SK-N-SH (cell line): ENCODE data around the gene APEX2. TPM values are rescaled to one million over a fixed set of nuclear protein-coding genes. Genes with fewer than 3 reads are reported as not detected.

Experiments
- CTCF ChIA-PET: fragments of 300-600, 350-600 bp; formaldehyde crosslinking; extraction: SDS; loops from one replicate; lab custom pipeline; 2021; lab: Yijun Ruan, JAX
- POLR2A ChIA-PET: fragments of 350-600 bp; sonication (Branson Sonifier 250); formaldehyde crosslinking; extraction: SDS; loops from one replicate; lab custom pipeline; 2020; ENCODE audit warnings: antibody characterized with exemption, inconsistent platforms; lab: Yijun Ruan, JAX
- DNase-seq: peaks from one replicate; pipeline ENCODE4 v3.0.0; 2012
- H2AFZ ChIP-seq: fragments of 200-600 bp; sonication (generic); 2 replicates; pipeline ENCODE4 v1.8.1; 2016; ENCODE audit warnings: antibody characterized with exemption, mild to moderate bottlenecking, low read depth
- H3F3A ChIP-seq: fragments of 200-600 bp; sonication (generic); replicated peaks from 2 replicates; pipeline ENCODE3; 2016; ENCODE audit warnings: antibody characterized with exemption, mild to moderate bottlenecking; ENCODE audit not compliant: insufficient read depth
- H3K27ac ChIP-seq, 2 experiments: fragments of 200-500 bp in 1 of 2; fragments of 200-600 bp in 1 of 2; sonication (Bioruptor generic) in 1 of 2; sonication (generic), shearing (Covaris generic) in 1 of 2; 2 replicates each; pipeline versions ENCODE4 v1.5.1 to v1.6.1; 2014 to 2016; ENCODE audit warnings: low read depth in 2 of 2, inconsistent platforms in 1 of 2, low read length in 1 of 2, mild to moderate bottlenecking in 1 of 2, mixed read lengths in 1 of 2
- H3K27me3 ChIP-seq: fragments of 200-600 bp; sonication (generic), shearing (Covaris generic); 2 replicates; pipeline ENCODE4 v1.6.1; 2016; ENCODE audit warnings: mixed run types; ENCODE audit not compliant: insufficient read depth
- H3K36me3 ChIP-seq, 2 experiments: fragments of 200-500 bp in 1 of 2; fragments of 200-600 bp in 1 of 2; sonication (Bioruptor generic) in 1 of 2; sonication (generic) in 1 of 2; replicated peaks in 1 of 2; 2 replicates each; pipeline versions ENCODE3 to v1.5.1; 2014 to 2016; ENCODE audit warnings: low read length in 1 of 2, mild to moderate bottlenecking in 1 of 2; ENCODE audit not compliant: insufficient read depth in 2 of 2, control insufficient read depth in 1 of 2
- H3K4me1 ChIP-seq, 2 experiments: fragments of 200-500 bp in 1 of 2; fragments of 200-600 bp in 1 of 2; sonication (Bioruptor generic) in 1 of 2; sonication (generic), shearing (Covaris generic) in 1 of 2; 2 replicates each; pipeline versions ENCODE4 v1.5.1 to v1.6.1; 2014 to 2016; ENCODE audit warnings: low read depth in 1 of 2, low read length in 1 of 2, mixed run types in 1 of 2; ENCODE audit not compliant: insufficient read depth in 2 of 2, control insufficient read depth in 1 of 2
- H3K4me2 ChIP-seq: fragments of 200-600 bp; sonication (generic), shearing (Covaris generic); 2 replicates; pipeline ENCODE4 v1.6.1; 2017; ENCODE audit warnings: mixed run types
- H3K4me3 ChIP-seq, 2 experiments: fragments of 200-500 bp in 1 of 2; fragments of 200-600 bp in 1 of 2; sonication (Bioruptor generic) in 1 of 2; sonication (generic), shearing (Covaris generic) in 1 of 2; 2 replicates each; pipeline versions ENCODE4 v1.5.1 to v1.8.1; 2014 to 2016; ENCODE audit warnings: low read depth in 2 of 2, inconsistent platforms in 1 of 2, low read length in 1 of 2, mild to moderate bottlenecking in 1 of 2, mixed read lengths in 1 of 2, moderate library complexity in 1 of 2
- H3K79me2 ChIP-seq: fragments of 200-600 bp; sonication (generic); 2 replicates; pipeline ENCODE4 v1.8.1; 2017; ENCODE audit warnings: mild to moderate bottlenecking; ENCODE audit not compliant: insufficient read depth
- H3K9ac ChIP-seq: fragments of 200-600 bp; sonication (generic); 2 replicates; pipeline ENCODE4 v1.6.1; 2017; ENCODE audit warnings: mixed run types
- H3K9me2 ChIP-seq: fragments of 200-600 bp; sonication (generic); 2 replicates; pipeline ENCODE4 v1.6.1; 2017; ENCODE audit warnings: mixed run types
- H3K9me3 ChIP-seq: fragments of 200-600 bp; sonication (generic); 2 replicates; pipeline ENCODE4 v1.6.1; 2017; ENCODE audit warnings: mixed run types, mild to moderate bottlenecking, moderate library complexity
- H4K20me1 ChIP-seq: fragments of 200-600 bp; sonication (generic); 2 replicates; pipeline ENCODE4 v1.6.1; 2017; ENCODE audit warnings: mild to moderate bottlenecking, mixed run types; ENCODE audit not compliant: insufficient read depth
- CHD2 ChIP-seq: fragments of 150-350 bp; IDR thresholded peaks from 2 replicates; pipeline ENCODE4 v1.6.1; 2018; ENCODE audit warnings: low read length; ENCODE audit not compliant: partially characterized antibody
- CTCF ChIP-seq: fragments of 200-600 bp; sonication (generic); IDR thresholded peaks from 2 replicates; pipeline ENCODE4 v1.6.1; 2017; ENCODE audit warnings: antibody characterized with exemption, mild to moderate bottlenecking, moderate library complexity
- EP300 ChIP-seq, 2 experiments: IDR thresholded peaks; 2 replicates each; pipeline versions ENCODE4 v1.4.0 to v1.6.1; 2012; ENCODE audit warnings: borderline replicate concordance in 1 of 2, low read depth in 1 of 2, low read length in 1 of 2
- EZH2phosphoT487 ChIP-seq: fragments of 200-600 bp; sonication (generic); IDR thresholded peaks from 2 replicates; pipeline ENCODE4 v1.6.1; 2017; ENCODE audit warnings: low read depth, mixed run types, mild to moderate bottlenecking, antibody characterized with exemption, moderate library complexity, borderline replicate concordance
- FOXJ3 ChIP-seq: sonication (generic); formaldehyde crosslinking; IDR thresholded peaks from 2 replicates; pipeline ENCODE4 v1.5.1; 2020; ENCODE audit warnings: mild to moderate bottlenecking, missing genetic modification reagents
- FOXM1 ChIP-seq: IDR thresholded peaks from 2 replicates; pipeline ENCODE4 v1.4.0; 2012; ENCODE audit warnings: low read depth, mild to moderate bottlenecking
- GATA2 ChIP-seq: sonication (generic); formaldehyde crosslinking; IDR thresholded peaks from 2 replicates; pipeline ENCODE4 v1.5.0; 2020; ENCODE audit warnings: mild to moderate bottlenecking, missing genetic modification reagents
- JUND ChIP-seq: IDR thresholded peaks from 2 replicates; pipeline ENCODE4 v1.4.0; 2012
- MEF2A ChIP-seq: IDR thresholded peaks from 2 replicates; pipeline ENCODE4 v1.4.0; 2012; ENCODE audit warnings: low read depth, borderline replicate concordance
- NRF1 ChIP-seq: IDR thresholded peaks from 2 replicates; pipeline ENCODE4 v1.6.1; 2012; ENCODE audit warnings: low read depth, mild to moderate bottlenecking, low read length
- PBX3 ChIP-seq: IDR thresholded peaks from 2 replicates; pipeline ENCODE4; 2012
- POLR2AphosphoS5 ChIP-seq: IDR thresholded peaks from 2 replicates; pipeline ENCODE4 v1.6.1; 2012; ENCODE audit warnings: low read depth, low read length
- RAD21 ChIP-seq: IDR thresholded peaks from 2 replicates; pipeline ENCODE4 v1.6.1; 2012; ENCODE audit warnings: mild to moderate bottlenecking, low read length
- RCOR1 ChIP-seq: fragments of 150-350 bp; IDR thresholded peaks from 2 replicates; pipeline ENCODE4 v1.6.1; 2017; ENCODE audit warnings: antibody characterized with exemption, low read length
- RFX5 ChIP-seq: IDR thresholded peaks from 2 replicates; pipeline ENCODE4 v1.6.1; 2012; ENCODE audit warnings: mild to moderate bottlenecking, improper control_type of control experiment, low read length
- RXRA ChIP-seq: IDR thresholded peaks from 2 replicates; pipeline ENCODE4 v1.4.0; 2012; ENCODE audit warnings: low read depth, mild to moderate bottlenecking, borderline replicate concordance
- SIN3A ChIP-seq: IDR thresholded peaks from 2 replicates; pipeline ENCODE4 v1.6.1; 2012; ENCODE audit warnings: low read depth, mild to moderate bottlenecking, low read length, moderate library complexity, borderline replicate concordance
- WGBS: methylation state at CpG from one replicate; pipeline ENCODE4 v1.1.6; 2017; ENCODE audit warnings: low lambda C conversion rate; 5-methylcytosine and 5-hydroxymethylcytosine counted together
- polyA plus RNA-seq, 3 experiments: library from polyadenylated mRNA; depleted of rRNA; stranded (reverse); fragments of >200 nt; gene quantifications; 2 replicates each; pipeline ENCODE4 v1.2.3, GENCODE V29; 2012
- TF ChIP-seq, protein P1 (sequence below): IDR thresholded peaks from 2 replicates; pipeline ENCODE4 v1.4.0; 2012; ENCODE audit warnings: low read depth, borderline replicate concordance
- TF ChIP-seq, protein P2 (sequence below): fragments of 150-350 bp; IDR thresholded peaks from 2 replicates; pipeline ENCODE4 v1.6.1; 2017; ENCODE audit warnings: antibody characterized with exemption, low read length, low read depth, borderline replicate concordance

Gene APEX2
- polyA plus RNA-seq, 1 of the 3 experiments (the other 2 are of a cell fraction), result 23.5 TPM

GRCh38 chrX:54992911-54993622 is 7.1 kb upstream of the APEX2 start:
- CTCF ChIA-PET, result no interaction called here
- Histone ChIP-seq H3K27ac (no peak overlapping the region), H3K4me1 (no peaks in the 10 kb centered on the region), H3F3A (peaks cover 3% of the 10 kb centered on the region), H3K4me2 (no peak overlapping the region), H3K27me3 (peaks cover 19% of the 10 kb centered on the region; the same call in 1 of the 2 replicates), H3K36me3 (no peaks in the 10 kb centered on the region), H3K4me3 (no peak overlapping the region), H3K9me3 (no peaks in the 10 kb centered on the region), H3K9ac (no peak overlapping the region), H4K20me1 (no peaks in the 10 kb centered on the region), H3K9me2 (no peaks in the 10 kb centered on the region), H2AFZ (no peak overlapping the region), H3K79me2 (no peaks in the 10 kb centered on the region)
- no peak for DNase-seq
- TF ChIP-seq RFX5 (no peak), CHD2 (no peak)
- WGBS, result 59% methylated on average over 1 of the region's 1 CpG
- POLR2A ChIA-PET, result interaction anchor here (0.5 kb wide), 1 partner anchor 69 kb away, joined by 3 read pairs; no protein-coding TSS in a partner anchor

GRCh38 chrX:54994099-54994498 is 6.1 kb upstream of the APEX2 start, which contains the start of gene PFKFB1:
Gene PFKFB1, minus strand, starts transcription at chrX:54994188. Its CDS starts 181 bp downstream, at chrX:54994007.
- Histone ChIP-seq H3K27ac (no peak within 1 kb of the TSS), H2AFZ (no peak within 1 kb of the TSS), H3K36me3 (no peaks in the 10 kb centered on the region), H3K9me2 (no peaks in the 10 kb centered on the region), H4K20me1 (no peaks in the 10 kb centered on the region), H3K9me3 (no peaks in the 10 kb centered on the region), H3K4me2 (no peak within 1 kb of the TSS), H3K79me2 (no peaks in the 10 kb centered on the region), H3K27me3 (peaks cover 19% of the 10 kb centered on the region; the same call in 1 of the 2 replicates), H3K4me1 (no peaks in the 10 kb centered on the region), H3F3A (peaks cover 3% of the 10 kb centered on the region), H3K4me3 (no peak within 1 kb of the TSS), H3K9ac (no peak within 1 kb of the TSS)
- no peak for DNase-seq
- WGBS, result 31% methylated on average over 2 of the region's 2 CpGs
- TF ChIP-seq GATA2 (CRISPR knock-in tag) (no peak), RCOR1 (no peak), JUND (no peak), RAD21 (no peak), EZH2phosphoT487 (no peak), SIN3A (no peak), FOXM1 (no peak), PBX3 (no peak), CHD2 (no peak), CTCF (no peak), RXRA (no peak), FOXJ3 (CRISPR knock-in tag) (no peak), RFX5 (no peak), NRF1 (no peak), POLR2AphosphoS5 (no peak), EP300 (IDR thresholded peaks at IDR 0.05; ENCODE audit: borderline replicate concordance in 1 of 2, low read depth in 1 of 2, low read length in 1 of 2) (no peak), MEF2A (no peak)
- TF ChIP-seq, protein P1, sequence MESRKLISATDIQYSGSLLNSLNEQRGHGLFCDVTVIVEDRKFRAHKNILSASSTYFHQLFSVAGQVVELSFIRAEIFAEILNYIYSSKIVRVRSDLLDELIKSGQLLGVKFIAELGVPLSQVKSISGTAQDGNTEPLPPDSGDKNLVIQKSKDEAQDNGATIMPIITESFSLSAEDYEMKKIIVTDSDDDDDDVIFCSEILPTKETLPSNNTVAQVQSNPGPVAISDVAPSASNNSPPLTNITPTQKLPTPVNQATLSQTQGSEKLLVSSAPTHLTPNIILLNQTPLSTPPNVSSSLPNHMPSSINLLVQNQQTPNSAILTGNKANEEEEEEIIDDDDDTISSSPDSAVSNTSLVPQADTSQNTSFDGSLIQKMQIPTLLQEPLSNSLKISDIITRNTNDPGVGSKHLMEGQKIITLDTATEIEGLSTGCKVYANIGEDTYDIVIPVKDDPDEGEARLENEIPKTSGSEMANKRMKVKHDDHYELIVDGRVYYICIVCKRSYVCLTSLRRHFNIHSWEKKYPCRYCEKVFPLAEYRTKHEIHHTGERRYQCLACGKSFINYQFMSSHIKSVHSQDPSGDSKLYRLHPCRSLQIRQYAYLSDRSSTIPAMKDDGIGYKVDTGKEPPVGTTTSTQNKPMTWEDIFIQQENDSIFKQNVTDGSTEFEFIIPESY, result no peak
- TF ChIP-seq, protein P2, sequence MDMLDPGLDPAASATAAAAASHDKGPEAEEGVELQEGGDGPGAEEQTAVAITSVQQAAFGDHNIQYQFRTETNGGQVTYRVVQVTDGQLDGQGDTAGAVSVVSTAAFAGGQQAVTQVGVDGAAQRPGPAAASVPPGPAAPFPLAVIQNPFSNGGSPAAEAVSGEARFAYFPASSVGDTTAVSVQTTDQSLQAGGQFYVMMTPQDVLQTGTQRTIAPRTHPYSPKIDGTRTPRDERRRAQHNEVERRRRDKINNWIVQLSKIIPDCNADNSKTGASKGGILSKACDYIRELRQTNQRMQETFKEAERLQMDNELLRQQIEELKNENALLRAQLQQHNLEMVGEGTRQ, result no peak
- POLR2A ChIA-PET, result interaction anchor here (0.5 kb wide), 1 partner anchor 70 kb away, joined by 3 read pairs; no protein-coding TSS in a partner anchor
- CTCF ChIA-PET, result interaction anchor here (1.1 kb wide), 1 partner anchor 63 kb away, joined by 3 read pairs; no protein-coding TSS in a partner anchor
